Adrenal gland (tissue), 12 donors: ENCODE data around the gene RBAK. TPM values are rescaled to one million over a fixed set of nuclear protein-coding genes. Genes with fewer than 3 reads are reported as not detected.

Experiments used
- DNase-seq, 7 donors: peaks; one replicate each; pipeline ENCODE4 v3.0.0-alpha.2; 2019 to 2020
- H3K27ac ChIP-seq, 5 donors: fragments of 200-600 bp; sonication (generic) in 4 of 5; 1 replicate in 3 of 5; 2 replicates in 2 of 5; pipeline versions ENCODE4 v1.5.1 to v1.8.0; 2016 to 2020; ENCODE audit warnings: mild to moderate bottlenecking in 1 of 5
- H3K27me3 ChIP-seq: fragments of 200-600 bp; 2 replicates; pipeline ENCODE4 v1.8.0; 2021
- H3K36me3 ChIP-seq, 2 donors: fragments of 200-600 bp; replicated peaks in 1 of 2; 1 replicate in 1 of 2; 2 replicates in 1 of 2; pipeline versions ENCODE4 v1.5.1 to v1.8.0; 2018 to 2022
- H3K4me1 ChIP-seq, 2 donors: fragments of 200-600 bp; replicated peaks in 1 of 2; 1 replicate in 1 of 2; 2 replicates in 1 of 2; pipeline versions ENCODE4 v1.5.1 to v1.8.0; 2018 to 2021
- H3K4me3 ChIP-seq, 4 donors: fragments of 200-600 bp; sonication (generic) in 3 of 4; one replicate each; pipeline ENCODE4 v1.5.1; 2016 to 2018
- H3K9me3 ChIP-seq, 3 donors: fragments of 200-600 bp; sonication (generic) in 1 of 3; replicated peaks in 1 of 3; 1 replicate in 2 of 3; 2 replicates in 1 of 3; pipeline versions ENCODE4 v1.5.1 to v1.8.0; 2016 to 2021
- POLR2A ChIP-seq, 2 donors: fragments of 450-650 bp; IDR thresholded peaks; one replicate each; pipeline ENCODE4 v1.6.1; 2017; ENCODE audit warnings: antibody characterized with exemption in 2 of 2, mild to moderate bottlenecking in 2 of 2, moderate library complexity in 1 of 2
- WGBS, 4 donors: extraction: QIAGEN DNeasy Blood & Tissue Kit in 2 of 4; methylation state at CpG; one replicate each; pipeline versions ENCODE4 v1.1.5 to v1.1.7; 2013 to 2017; 5-methylcytosine and 5-hydroxymethylcytosine counted together
- intact Hi-C, 2 donors: fragments of 100-400 bp; cut with DNase I; formaldehyde crosslinking; loops; one replicate each; pipeline versions ENCODE4 v1.14.1 to v1.15.0; 2022 to 2023
- polyA plus RNA-seq, 3 donors: library from polyadenylated mRNA; stranded (reverse); fragments of 200-250 nt in 2 of 3; fragments of 350-450 nt in 1 of 3; fragmentation: Illumina TruSeq in 1 of 3; extraction: RNeasy Lipid Tissue Mini Kit (QIAGEN cat#74804) in 1 of 3; gene quantifications; one replicate each; pipeline ENCODE4 v1.2.3, GENCODE V29; 2013 to 2014
- small RNA-seq, 2 donors: library from RNA; depleted of rRNA; stranded (forward); fragments of <200 nt; gene quantifications; one replicate each; pipeline ENCODE3, GENCODE V24; 2016
- total RNA-seq, 9 donors: library from RNA; depleted of rRNA in 4 of 9; stranded (reverse); fragments of >200 nt in 4 of 9; fragments of 120-200 nt in 1 of 9; fragmentation: NEBNext Ultra II Directional in 1 of 9; extraction: Animal tissue kit (Norgen Biotek cat#: 25700) in 1 of 9; gene quantifications; one replicate each; pipeline versions ENCODE4 v1.1.0 to v1.2.4, GENCODE V29; 2013 to 2023
- TF ChIP-seq, protein P1 (sequence below), 6 experiments: fragments of 450-650 bp in 4 of 6; fragments of 200-600 bp in 2 of 6; sonication (generic) in 1 of 6; IDR thresholded peaks; 1 replicate in 5 of 6; 2 replicates in 1 of 6; pipeline versions ENCODE4 v1.5.1 to v1.8.0; 2016 to 2021; ENCODE audit warnings: antibody characterized with exemption in 6 of 6, mild to moderate bottlenecking in 2 of 6, moderate library complexity in 1 of 6
- donor health status: healthy with polysubstance abuse.
- donor health status: Bipolar disorder and iron deficiency.
- donor health status: DM: yes; HTN: yes; CAD: no.
- donor health status: DM: no; HTN: no; CAD: no.
- donor health status: DM: no; HTN: no; CAD: no.
- donor health status: DM: yes; HTN: yes; CAD: no.

RBAK gene
- total and polyA plus RNA-seq, 12 donors = 4.1 to 12.6 (median 8.5) TPM

DNA sequence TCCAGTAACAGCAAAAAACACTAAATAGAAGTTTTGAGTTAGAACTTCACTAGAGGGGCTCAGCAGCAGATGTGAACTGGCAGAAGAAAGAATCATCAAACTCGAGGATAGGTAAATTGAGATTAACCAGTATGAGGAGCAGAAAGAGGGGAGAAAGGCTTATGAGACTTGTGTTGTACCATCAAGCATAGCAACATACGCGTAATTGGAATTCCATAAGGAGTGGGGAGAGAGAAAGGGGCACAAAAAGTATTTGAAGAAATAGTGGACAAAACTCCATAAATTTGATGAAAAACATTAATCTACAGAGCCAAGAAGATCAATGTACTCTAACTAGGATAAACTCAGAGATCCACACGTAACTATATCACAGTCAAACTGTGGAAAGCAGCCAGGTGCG, 48.3 kb downstream of the RBAK start:
- Histone ChIP-seq H3K27me3 (no peaks in the 10 kb centered on the region), H3K36me3 (no peaks in the 10 kb centered on the region), H3K4me1 (no peaks in the 10 kb centered on the region), H3K4me3 (no peak overlapping the region), H3K27ac (no peak overlapping the region), H3K9me3 (peaks cover 0 to 28% (median 8%) of the 10 kb centered on the region in 3 donors)
- 53 to 83% (median 67%) methylated on average over 5 of the region's 5 CpGs for WGBS, 4 donors
- DNase-seq = no peak
- intact Hi-C loops = no loop called here
- TF ChIP-seq, protein P1, sequence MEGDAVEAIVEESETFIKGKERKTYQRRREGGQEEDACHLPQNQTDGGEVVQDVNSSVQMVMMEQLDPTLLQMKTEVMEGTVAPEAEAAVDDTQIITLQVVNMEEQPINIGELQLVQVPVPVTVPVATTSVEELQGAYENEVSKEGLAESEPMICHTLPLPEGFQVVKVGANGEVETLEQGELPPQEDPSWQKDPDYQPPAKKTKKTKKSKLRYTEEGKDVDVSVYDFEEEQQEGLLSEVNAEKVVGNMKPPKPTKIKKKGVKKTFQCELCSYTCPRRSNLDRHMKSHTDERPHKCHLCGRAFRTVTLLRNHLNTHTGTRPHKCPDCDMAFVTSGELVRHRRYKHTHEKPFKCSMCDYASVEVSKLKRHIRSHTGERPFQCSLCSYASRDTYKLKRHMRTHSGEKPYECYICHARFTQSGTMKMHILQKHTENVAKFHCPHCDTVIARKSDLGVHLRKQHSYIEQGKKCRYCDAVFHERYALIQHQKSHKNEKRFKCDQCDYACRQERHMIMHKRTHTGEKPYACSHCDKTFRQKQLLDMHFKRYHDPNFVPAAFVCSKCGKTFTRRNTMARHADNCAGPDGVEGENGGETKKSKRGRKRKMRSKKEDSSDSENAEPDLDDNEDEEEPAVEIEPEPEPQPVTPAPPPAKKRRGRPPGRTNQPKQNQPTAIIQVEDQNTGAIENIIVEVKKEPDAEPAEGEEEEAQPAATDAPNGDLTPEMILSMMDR (IDR thresholded peaks at IDR 0.05) = no peak
- no peak for TF ChIP-seq POLR2A (IDR thresholded peaks at IDR 0.05)

DNA sequence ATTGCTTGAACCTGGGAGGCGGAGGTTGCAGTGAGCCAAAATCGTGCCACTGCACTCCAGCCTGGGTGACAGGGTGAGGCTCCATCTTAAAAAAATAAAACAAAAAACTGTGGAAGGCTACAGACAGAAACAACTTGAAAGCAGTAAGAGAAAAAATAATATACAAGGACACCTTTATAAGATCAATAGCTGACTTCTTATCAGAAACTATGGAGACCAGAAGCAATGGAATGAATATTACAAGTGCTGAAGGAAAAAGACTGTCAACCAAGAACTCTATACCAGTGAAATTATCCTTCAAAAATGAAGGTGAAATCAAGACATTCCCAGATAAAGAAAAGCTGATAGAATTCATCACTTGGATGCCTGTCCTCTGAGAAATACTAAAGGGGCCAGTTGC, 49.0 kb downstream of the RBAK start:
- Histone ChIP-seq H3K9me3 (peaks cover 0 to 28% (median 8%) of the 10 kb centered on the region in 3 donors), H3K27me3 (no peaks in the 10 kb centered on the region), H3K27ac (no peak overlapping the region), H3K4me3 (no peak overlapping the region), H3K36me3 (no peaks in the 10 kb centered on the region), H3K4me1 (no peaks in the 10 kb centered on the region)
- TF ChIP-seq, protein P1 (IDR thresholded peaks at IDR 0.05) = no peak
- TF ChIP-seq POLR2A (IDR thresholded peaks at IDR 0.05) = no peak
- WGBS, 4 donors = 73 to 89% (median 82%) methylated on average over 2 of the region's 2 CpGs
- DNase-seq = no peak
- intact Hi-C loops = no loop called here

DNA sequence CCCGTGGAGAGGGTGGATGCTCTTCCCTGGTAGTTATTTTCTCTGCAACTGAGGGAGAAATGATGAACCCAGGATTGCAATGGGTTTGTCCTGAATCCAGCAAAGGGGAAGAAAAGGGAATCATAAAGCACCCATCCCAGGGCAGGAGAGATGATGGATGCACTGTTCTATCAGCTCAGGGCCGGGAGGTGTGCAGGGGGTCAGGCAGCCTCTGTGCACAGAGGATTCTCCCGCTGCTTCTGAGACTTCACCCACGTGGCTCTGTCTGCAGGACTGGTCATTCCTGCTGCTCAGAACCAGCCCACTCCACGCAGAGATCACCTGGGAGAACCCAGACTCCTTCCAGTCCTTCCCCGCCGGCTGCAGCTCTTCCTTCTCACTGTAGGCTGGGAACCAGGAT, 70.7 kb downstream of the RBAK start:
- no peak for DNase-seq
- no peaks in the 10 kb centered on the region for H3K4me1 ChIP-seq
- peaks cover 7% of the 10 kb centered on the region for H3K27me3 ChIP-seq
- no peak overlapping the region for H3K27ac ChIP-seq
- no peaks in the 10 kb centered on the region for H3K9me3 ChIP-seq
- no peak overlapping the region for H3K4me3 ChIP-seq
- intact Hi-C loops = no loop called here
- TF ChIP-seq POLR2A (IDR thresholded peaks at IDR 0.05) = no peak
- TF ChIP-seq, protein P1 (IDR thresholded peaks at IDR 0.05) = no peak
- no peaks in the 10 kb centered on the region for H3K36me3 ChIP-seq
- 14 to 63% (median 51%) methylated on average over 1 to 7 of the region's 7 CpGs for WGBS, 4 donors

DNA sequence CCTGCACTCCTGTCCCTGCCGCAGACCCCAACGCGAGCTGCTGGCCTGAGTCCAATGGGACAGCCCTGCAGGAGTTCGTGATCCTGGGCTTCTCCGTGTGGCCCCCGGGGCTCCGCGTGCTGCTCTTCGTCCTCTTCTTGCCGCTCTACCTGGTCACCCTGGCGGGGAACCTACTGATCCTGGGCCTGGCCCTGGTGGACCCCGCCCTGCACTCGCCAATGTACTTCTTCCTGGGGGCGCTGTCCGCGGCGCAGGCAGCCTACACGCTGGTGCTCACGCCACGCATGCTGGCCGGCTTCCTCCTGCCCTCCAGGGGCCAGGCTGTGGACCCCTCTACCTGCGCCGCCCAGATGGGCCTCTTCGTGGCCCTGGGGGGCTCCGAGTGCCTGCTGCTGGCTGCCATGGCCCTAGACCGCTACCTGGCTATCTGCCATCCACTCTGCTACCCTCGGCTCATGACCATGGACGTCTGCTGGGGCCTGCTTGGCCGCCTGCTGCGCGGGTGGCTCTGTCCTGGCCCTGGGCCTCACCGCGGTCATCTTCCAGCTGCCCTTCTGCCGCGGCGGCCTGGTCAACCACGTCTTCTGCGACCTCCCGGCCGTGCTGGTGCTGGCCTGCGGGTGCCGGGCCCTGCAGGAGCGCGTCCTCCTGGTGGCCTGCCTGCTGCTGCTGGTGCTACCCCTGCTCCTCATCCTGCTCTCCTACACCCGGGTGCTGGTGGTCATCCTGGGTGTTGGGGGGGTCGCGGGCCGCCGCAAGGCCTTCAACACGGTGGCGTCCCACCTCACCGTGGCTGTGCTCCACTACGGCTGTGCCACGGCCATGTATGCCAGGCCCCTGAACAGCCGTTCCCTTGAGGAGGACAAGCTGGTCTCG, 71.7 kb downstream of the RBAK start:
- intact Hi-C loops = no loop called here
- WGBS, 4 donors = 87 to 92% (median 88%) methylated on average over 26 to 56 of the region's 56 CpGs

More for the DNA sequence above, 71.7 kb downstream of the RBAK start:
- Histone ChIP-seq H3K27ac (no peak overlapping the region), H3K4me1 (no peaks in the 10 kb centered on the region), H3K27me3 (peaks cover 7% of the 10 kb centered on the region), H3K4me3 (no peak overlapping the region), H3K9me3 (no peaks in the 10 kb centered on the region), H3K36me3 (no peaks in the 10 kb centered on the region)
- no peak for TF ChIP-seq POLR2A (IDR thresholded peaks at IDR 0.05)
- TF ChIP-seq, protein P1 (IDR thresholded peaks at IDR 0.05) = no peak
- no peak for DNase-seq

Small RNAs within 50 kb of the gene (small RNA-seq; reads per million reads assigned to genes)
- 0 reads per million in 2 donors for gene AC092032.1

Other genes starting within 250 kb of the RBAK start
- under 1 TPM in 1 of 9 donors, not detected in 8; 0.11 TPM for gene PAPOLB, start 183.8 kb upstream of the RBAK start, total RNA-seq
- gene PAPOLB, start 183.8 kb upstream of the RBAK start, polyA plus RNA-seq = under 1 TPM in 2 of 3 donors, not detected in 1; 0.04 to 0.08 TPM
- gene RADIL, start 162.1 kb upstream of the RBAK start, total RNA-seq = 1 to 10 TPM in 6 of 9 donors, under 1 TPM in 3; 0.55 to 7.8 (median 1.2) TPM
- gene RADIL, start 162.1 kb upstream of the RBAK start, polyA plus RNA-seq = 1 to 10 TPM in 2 of 3 donors, under 1 TPM in 1; 0.16 to 5.2 (median 2.8) TPM
- gene MMD2, start 86.7 kb upstream of the RBAK start, total RNA-seq = under 1 TPM in 1 of 9 donors, not detected in 8; 0.17 TPM
- under 1 TPM in 1 of 3 donors, not detected in 2; 0.03 TPM for gene MMD2, start 86.7 kb upstream of the RBAK start, polyA plus RNA-seq
- 10 to 100 TPM; 41.1 to 68.0 (median 57.7) TPM for gene WIPI2, start 144.4 kb downstream of the RBAK start, total RNA-seq
- 10 to 100 TPM; 31.8 to 41.2 (median 32.7) TPM for gene WIPI2, start 144.4 kb downstream of the RBAK start, polyA plus RNA-seq
- gene SLC29A4, start 237.1 kb downstream of the RBAK start, total RNA-seq = 10 to 100 TPM in 2 of 9 donors, 1 to 10 TPM in 5, under 1 TPM in 2; 0.69 to 21.6 (median 2.5) TPM
- gene SLC29A4, start 237.1 kb downstream of the RBAK start, polyA plus RNA-seq = 10 to 100 TPM in 2 of 3 donors, 1 to 10 TPM in 1; 4.3 to 22.0 (median 16.6) TPM